PC-9 (cell line): ENCODE results near the gene ARHGAP26.

Source experiments
- CTCF ChIP-seq: fragments of 200-600 bp; sonication (generic); conservative IDR thresholded peaks from 2 replicates; pipeline ENCODE4 v1.6.1; 2017; ENCODE audit warnings: mixed run types, antibody characterized with exemption, mild to moderate bottlenecking, moderate library complexity
- EZH2 ChIP-seq: fragments of 200-600 bp; sonication (generic); IDR thresholded peaks from 2 replicates; pipeline ENCODE4 v1.8.0; 2017; ENCODE audit warnings: antibody characterized with exemption, low read depth

GRCh38 chr5:142908659-142909058 lies 138.5 kb downstream of the ARHGAP26 start:
- TF ChIP-seq CTCF: no peak
- no peak for TF ChIP-seq EZH2
